PC-9 (cell line): ENCODE data around the gene PLCE1. TPM values are rescaled to one million over a fixed set of nuclear protein-coding genes. Genes with fewer than 3 reads are reported as not detected.
A peak's percentile ranks its signal among the peaks of the same experiment; 100 is the strongest.

ENCODE experiments used
- BruUV-seq: library from RNA; stranded (reverse); fragments of 400-500 nt; replicated peaks from 2 replicates; lab custom pipeline; 2021; lab: Mats Ljungman, UMichigan
- CTCF ChIA-PET: fragments of 300-600 bp; sonication (Branson Sonifier 250); formaldehyde crosslinking; loops from one replicate; lab custom pipeline; 2022; ENCODE audit warnings: antibody characterized with exemption; lab: Charles Lee
- POLR2A ChIA-PET: fragments of 300-600 bp; sonication (Branson Sonifier 250); formaldehyde crosslinking; loops from one replicate; lab custom pipeline; 2022; ENCODE audit warnings: antibody characterized with exemption; ENCODE audit not compliant: unreplicated experiment; lab: Charles Lee
- DNase-seq, 2 experiments: peaks; one replicate each; pipeline versions ENCODE4 v3.0.0 to v3.0.0-alpha.2; 2015 to 2022; ENCODE audit warnings: mixed read lengths in 1 of 2
- H2AFZ ChIP-seq: fragments of 200-600 bp; sonication (generic); 2 replicates; pipeline ENCODE4 v1.8.1; 2017; ENCODE audit warnings: antibody characterized with exemption
- H3F3A ChIP-seq: fragments of 200-600 bp; sonication (generic); 2 replicates; pipeline ENCODE4 v1.8.1; 2017; ENCODE audit warnings: antibody characterized with exemption, mild to moderate bottlenecking, low read depth; ENCODE audit not compliant: insufficient read depth
- H3K27ac ChIP-seq: fragments of 200-600 bp; sonication (generic); 2 replicates; pipeline ENCODE4 v1.6.1; 2016; ENCODE audit warnings: mixed run types
- H3K27me3 ChIP-seq: fragments of 200-600 bp; sonication (generic); 2 replicates; pipeline ENCODE4 v1.6.1; 2016; ENCODE audit warnings: low read depth, mixed run types; ENCODE audit not compliant: insufficient read depth
- H3K36me3 ChIP-seq: fragments of 200-600 bp; sonication (generic); 2 replicates; pipeline ENCODE4 v1.6.1; 2016; ENCODE audit warnings: low read depth, mixed run types
- H3K4me1 ChIP-seq: fragments of 200-600 bp; sonication (generic); replicated peaks from 2 replicates; pipeline ENCODE4 v1.6.1; 2016; ENCODE audit warnings: mixed run types; ENCODE audit not compliant: insufficient read depth
- H3K4me2 ChIP-seq: fragments of 200-600 bp; sonication (generic); 2 replicates; pipeline ENCODE4 v1.6.1; 2017; ENCODE audit warnings: mixed run types
- H3K4me3 ChIP-seq: fragments of 200-600 bp; sonication (generic); 2 replicates; pipeline ENCODE4 v1.6.1; 2016; ENCODE audit warnings: mixed run types
- H3K79me2 ChIP-seq: fragments of 200-600 bp; sonication (generic); 2 replicates; pipeline ENCODE4 v1.6.1; 2017; ENCODE audit warnings: low read depth, mixed run types
- H3K9me2 ChIP-seq: fragments of 200-600 bp; sonication (generic); 2 replicates; pipeline ENCODE4 v1.8.1; 2017; ENCODE audit warnings: mild to moderate bottlenecking; ENCODE audit not compliant: insufficient read depth
- H3K9me3 ChIP-seq: fragments of 200-600 bp; sonication (generic); 2 replicates; pipeline ENCODE4 v1.8.1; 2016; ENCODE audit warnings: low read depth; ENCODE audit not compliant: insufficient read depth
- H4K20me1 ChIP-seq: fragments of 200-600 bp; sonication (generic); 2 replicates; pipeline ENCODE4 v1.8.1; 2017; ENCODE audit not compliant: insufficient read depth
- EZH2 ChIP-seq: fragments of 200-600 bp; sonication (generic); IDR thresholded peaks from 2 replicates; pipeline ENCODE4 v1.8.0; 2017; ENCODE audit warnings: antibody characterized with exemption, low read depth
- intact Hi-C: fragments of 100-400 bp; cut with micrococcal nuclease; formaldehyde crosslinking; loops from one replicate; pipeline ENCODE4 v1.10.0; 2022; ENCODE audit not compliant: unreplicated experiment
- total RNA-seq: library from RNA; stranded (reverse); gene quantifications from 2 replicates; pipeline ENCODE4 v1.2.3, GENCODE V29; 2021
- TF ChIP-seq, protein P1 (sequence below): fragments of 200-600 bp; sonication (generic); conservative IDR thresholded peaks from 2 replicates; pipeline ENCODE4 v1.6.1; 2017; ENCODE audit warnings: mixed run types, antibody characterized with exemption, mild to moderate bottlenecking, moderate library complexity

The PLCE1 gene
- total RNA-seq, 1 experiment from 2014 or later = 15.2 TPM

DNA sequence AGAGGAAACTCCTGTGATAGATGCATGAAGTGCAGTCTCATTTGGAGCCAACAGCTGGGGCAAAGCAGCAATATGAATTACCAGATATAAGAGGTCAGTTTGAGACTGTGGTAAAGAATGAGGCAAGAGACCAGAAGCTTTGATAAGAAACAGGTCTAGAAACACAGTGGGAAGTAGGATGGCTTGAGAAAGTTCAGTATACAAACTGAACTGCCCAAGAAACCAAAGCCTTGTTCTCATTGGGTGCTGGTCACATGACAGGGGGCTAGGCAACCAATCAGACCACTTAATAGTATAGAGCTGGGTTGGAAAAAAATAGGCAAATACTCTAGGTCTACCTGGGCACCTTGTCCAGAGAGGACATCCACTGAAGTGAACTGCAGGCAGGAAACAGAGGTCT lies 46.2 kb upstream of the PLCE1 start:
- ChIA-PET POLR2A (no interaction called here), CTCF (no interaction called here)
- H3K79me2 ChIP-seq = no peaks in the 10 kb centered on the region
- no peak overlapping the region for H3K4me2 ChIP-seq
- H3K27me3 ChIP-seq = no peaks in the 10 kb centered on the region
- intact Hi-C loops = no loop called here
- H3K4me3 ChIP-seq = no peak overlapping the region
- H2AFZ ChIP-seq = no peak overlapping the region
- no peaks in the 10 kb centered on the region for H3K4me1 ChIP-seq
- BruUV-seq = no TSS peak
- no peak for DNase-seq
- H3K27ac ChIP-seq = no peak overlapping the region
- no peaks in the 10 kb centered on the region for H3K9me2 ChIP-seq
- no peaks in the 10 kb centered on the region for H3K9me3 ChIP-seq
- H4K20me1 ChIP-seq = no peaks in the 10 kb centered on the region
- H3F3A ChIP-seq = no peaks in the 10 kb centered on the region
- no peaks in the 10 kb centered on the region for H3K36me3 ChIP-seq
- TF ChIP-seq EZH2 = no peak
- TF ChIP-seq, protein P1, sequence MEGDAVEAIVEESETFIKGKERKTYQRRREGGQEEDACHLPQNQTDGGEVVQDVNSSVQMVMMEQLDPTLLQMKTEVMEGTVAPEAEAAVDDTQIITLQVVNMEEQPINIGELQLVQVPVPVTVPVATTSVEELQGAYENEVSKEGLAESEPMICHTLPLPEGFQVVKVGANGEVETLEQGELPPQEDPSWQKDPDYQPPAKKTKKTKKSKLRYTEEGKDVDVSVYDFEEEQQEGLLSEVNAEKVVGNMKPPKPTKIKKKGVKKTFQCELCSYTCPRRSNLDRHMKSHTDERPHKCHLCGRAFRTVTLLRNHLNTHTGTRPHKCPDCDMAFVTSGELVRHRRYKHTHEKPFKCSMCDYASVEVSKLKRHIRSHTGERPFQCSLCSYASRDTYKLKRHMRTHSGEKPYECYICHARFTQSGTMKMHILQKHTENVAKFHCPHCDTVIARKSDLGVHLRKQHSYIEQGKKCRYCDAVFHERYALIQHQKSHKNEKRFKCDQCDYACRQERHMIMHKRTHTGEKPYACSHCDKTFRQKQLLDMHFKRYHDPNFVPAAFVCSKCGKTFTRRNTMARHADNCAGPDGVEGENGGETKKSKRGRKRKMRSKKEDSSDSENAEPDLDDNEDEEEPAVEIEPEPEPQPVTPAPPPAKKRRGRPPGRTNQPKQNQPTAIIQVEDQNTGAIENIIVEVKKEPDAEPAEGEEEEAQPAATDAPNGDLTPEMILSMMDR = no peak

DNA sequence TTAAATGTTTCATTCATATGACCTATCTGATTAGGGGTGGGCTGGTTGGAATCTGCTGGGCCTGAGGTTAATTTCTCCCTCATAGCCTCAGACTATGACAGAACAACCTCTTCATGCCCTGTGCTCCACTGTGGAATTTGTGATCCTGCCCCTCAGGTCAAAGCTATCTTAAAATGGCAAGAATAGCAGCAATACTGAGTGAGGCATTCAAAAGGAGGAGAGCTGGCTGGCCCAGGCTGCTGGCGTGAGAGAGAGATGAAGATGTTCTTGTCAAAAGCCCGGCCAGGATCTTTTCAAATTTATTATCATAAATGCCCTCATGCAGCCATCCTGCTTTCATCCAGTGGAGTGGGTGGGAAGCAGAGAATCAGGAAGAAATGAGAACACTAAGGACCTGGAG lies 41.8 kb upstream of the PLCE1 start:
- no peak for DNase-seq
- intact Hi-C loops = no loop called here
- no peak overlapping the region for H3K4me3 ChIP-seq
- no peaks in the 10 kb centered on the region for H3K9me3 ChIP-seq
- no peaks in the 10 kb centered on the region for H3K36me3 ChIP-seq
- no peaks in the 10 kb centered on the region for H3K27me3 ChIP-seq
- ChIA-PET CTCF (no interaction called here), POLR2A (no interaction called here)
- no peak overlapping the region for H3K27ac ChIP-seq
- H3K4me1 ChIP-seq = peaks cover 6% of the 10 kb centered on the region
- H2AFZ ChIP-seq = no peak overlapping the region
- H3F3A ChIP-seq = no peaks in the 10 kb centered on the region
- TF ChIP-seq, protein P1 = no peak
- no peak for TF ChIP-seq EZH2
- H4K20me1 ChIP-seq = no peaks in the 10 kb centered on the region
- BruUV-seq = no TSS peak
- H3K79me2 ChIP-seq = no peaks in the 10 kb centered on the region
- no peak overlapping the region for H3K4me2 ChIP-seq
- no peaks in the 10 kb centered on the region for H3K9me2 ChIP-seq

DNA sequence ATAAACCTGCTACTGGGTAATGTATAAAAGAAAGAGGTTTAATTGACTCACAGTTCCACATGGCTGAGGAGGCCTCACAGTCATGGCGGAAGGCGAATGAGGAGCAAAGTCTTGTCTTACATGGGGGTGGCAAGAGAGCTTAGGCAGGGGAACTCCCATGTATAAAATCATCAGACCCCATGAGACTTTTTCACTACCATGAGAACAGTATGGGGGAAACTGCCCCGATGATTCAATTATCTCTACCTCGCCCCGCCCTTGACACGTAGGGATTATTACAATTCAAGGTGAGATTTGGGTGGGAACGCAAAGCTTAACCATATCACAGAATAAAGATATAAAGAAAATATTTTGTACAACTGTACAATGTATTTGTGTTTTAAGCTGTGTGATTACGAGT lies 39.4 kb upstream of the PLCE1 start:
- intact Hi-C loops = no loop called here
- Histone ChIP-seq H3K4me1 (peaks cover 6% of the 10 kb centered on the region), H3K36me3 (no peaks in the 10 kb centered on the region), H4K20me1 (no peaks in the 10 kb centered on the region), H3F3A (no peaks in the 10 kb centered on the region), H3K27me3 (no peaks in the 10 kb centered on the region), H3K79me2 (no peaks in the 10 kb centered on the region), H3K4me2 (no peak overlapping the region), H3K27ac (peak overlapping the region; percentile 41; the same call in 1 of the 2 replicates), H2AFZ (no peak overlapping the region), H3K9me3 (no peaks in the 10 kb centered on the region), H3K9me2 (no peaks in the 10 kb centered on the region), H3K4me3 (no peak overlapping the region)
- DNase-seq = no peak
- POLR2A ChIA-PET = no interaction called here
- BruUV-seq = no TSS peak
- TF ChIP-seq, protein P1 = no peak
- no peak for TF ChIP-seq EZH2
- CTCF ChIA-PET = no interaction called here
